Right lobe of liver (tissue), 4 donors: Measurements from ENCODE around the gene CDK17.
"Not testable (repeated sequence)": the region's sequence is repeated elsewhere in the genome, so short reads cannot be mapped to it uniquely, and the experiment has no call there.

Source experiments
- POLR2A ChIP-seq: fragments of 450-650 bp; IDR thresholded peaks from one replicate; pipeline ENCODE4 v1.6.1; 2017; ENCODE audit warnings: antibody characterized with exemption, mild to moderate bottlenecking
- TF ChIP-seq, protein P1 (sequence below), 4 donors: fragments of 200-600 bp in 3 of 4; fragments of 450-650 bp in 1 of 4; IDR thresholded peaks; one replicate each; pipeline versions ENCODE4 v1.5.1 to v1.8.0; 2016 to 2022; ENCODE audit warnings: antibody characterized with exemption in 4 of 4, mild to moderate bottlenecking in 2 of 4
- donor health status: DM: no; HTN: no; CAD: no.
- donor health status: DM: no; HTN: no; CAD: no.
- donor health status: DM: no; HTN: yes; CAD: no.

DNA sequence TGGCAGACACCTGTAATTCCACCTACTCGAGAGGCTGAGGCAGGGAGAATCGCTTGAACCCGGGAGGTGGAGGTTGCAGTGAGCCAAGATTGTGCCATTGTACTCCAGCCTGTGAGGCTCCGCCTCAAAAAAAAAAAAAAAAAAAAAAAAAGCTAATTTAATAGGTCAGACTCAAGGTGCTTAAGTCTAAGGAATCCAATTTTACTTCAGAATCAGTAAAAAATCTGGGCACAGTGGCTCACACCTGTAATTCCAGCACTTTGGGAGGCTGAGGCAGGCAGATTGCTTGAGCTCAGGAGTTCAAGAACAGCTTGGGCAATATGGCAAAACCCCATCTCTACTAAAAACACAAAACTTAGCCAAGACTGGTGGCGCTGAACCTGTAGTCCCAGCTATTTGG, 7.0 kb downstream of the CDK17 start:
- TF ChIP-seq, protein P1, sequence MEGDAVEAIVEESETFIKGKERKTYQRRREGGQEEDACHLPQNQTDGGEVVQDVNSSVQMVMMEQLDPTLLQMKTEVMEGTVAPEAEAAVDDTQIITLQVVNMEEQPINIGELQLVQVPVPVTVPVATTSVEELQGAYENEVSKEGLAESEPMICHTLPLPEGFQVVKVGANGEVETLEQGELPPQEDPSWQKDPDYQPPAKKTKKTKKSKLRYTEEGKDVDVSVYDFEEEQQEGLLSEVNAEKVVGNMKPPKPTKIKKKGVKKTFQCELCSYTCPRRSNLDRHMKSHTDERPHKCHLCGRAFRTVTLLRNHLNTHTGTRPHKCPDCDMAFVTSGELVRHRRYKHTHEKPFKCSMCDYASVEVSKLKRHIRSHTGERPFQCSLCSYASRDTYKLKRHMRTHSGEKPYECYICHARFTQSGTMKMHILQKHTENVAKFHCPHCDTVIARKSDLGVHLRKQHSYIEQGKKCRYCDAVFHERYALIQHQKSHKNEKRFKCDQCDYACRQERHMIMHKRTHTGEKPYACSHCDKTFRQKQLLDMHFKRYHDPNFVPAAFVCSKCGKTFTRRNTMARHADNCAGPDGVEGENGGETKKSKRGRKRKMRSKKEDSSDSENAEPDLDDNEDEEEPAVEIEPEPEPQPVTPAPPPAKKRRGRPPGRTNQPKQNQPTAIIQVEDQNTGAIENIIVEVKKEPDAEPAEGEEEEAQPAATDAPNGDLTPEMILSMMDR (IDR thresholded peaks at IDR 0.05), result not testable (repeated sequence)
- not testable (repeated sequence) for TF ChIP-seq POLR2A
